Astrocyte of the spinal cord (primary cell): ENCODE results near the gene FAM118A.
A peak's percentile ranks its signal among the peaks of the same experiment; 100 is the strongest.

Experiments used
- DNase-seq: peaks from one replicate; pipeline ENCODE4 v3.0.0; 2011; ENCODE audit warnings: low read depth, low spot score
- H3K4me3 ChIP-seq: 2 replicates; pipeline ENCODE4 v1.5.1; 2011; ENCODE audit warnings: low read depth, mild to moderate bottlenecking, low read length, moderate library complexity
- CTCF ChIP-seq: IDR thresholded peaks from 2 replicates; pipeline ENCODE4 v1.5.1; 2012; ENCODE audit warnings: low read depth, mild to moderate bottlenecking, low read length, inconsistent platforms
- in situ Hi-C: cut with HindIII; loops from 2 replicates; pipeline ENCODE4 v1.10.0; 2017; ENCODE audit warnings: low sequenced_read_pairs

The FAM118A gene

GRCh38 chr22:45336971-45337431 is 27.3 kb downstream of the FAM118A start:
- TF ChIP-seq CTCF = no peak
- H3K4me3 ChIP-seq = no peak overlapping the region
- in situ Hi-C loops = no loop called here
- peak; percentile 50 for DNase-seq

- no peak for DNase-seq
- in situ Hi-C loops = no loop called here
- TF ChIP-seq CTCF = no peak
These were observed 27.8 kb downstream of the FAM118A start for GRCh38 chr22:45337536-45337935.

GRCh38 chr22:45338795-45339194 is 29.1 kb downstream of the FAM118A start:
- DNase-seq = no peak
- H3K4me3 ChIP-seq = no peak overlapping the region
- TF ChIP-seq CTCF = no peak
- in situ Hi-C loops = no loop called here

More at GRCh38 chr22:45337536-45337935, 27.8 kb downstream of the FAM118A start:
- H3K4me3 ChIP-seq = no peak overlapping the region

- no peak for TF ChIP-seq CTCF
- in situ Hi-C loops = no loop called here
- H3K4me3 ChIP-seq = no peak overlapping the region
- no peak for DNase-seq
These were observed 30.6 kb downstream of the FAM118A start for GRCh38 chr22:45340323-45340722.

- no peak for DNase-seq
- no peak for TF ChIP-seq CTCF
- no peak overlapping the region for H3K4me3 ChIP-seq
- in situ Hi-C loops = no loop called here
These were observed 31.8 kb downstream of the FAM118A start for GRCh38 chr22:45341498-45341897.

- no peak overlapping the region for H3K4me3 ChIP-seq
- in situ Hi-C loops = no loop called here
- TF ChIP-seq CTCF = no peak
- DNase-seq = no peak
These were observed 33.4 kb downstream of the FAM118A start for GRCh38 chr22:45343143-45343542.

- in situ Hi-C loops = no loop called here
- TF ChIP-seq CTCF = peak; percentile 24
- DNase-seq = peak; percentile 10
These were observed 34.6 kb downstream of the FAM118A start for GRCh38 chr22:45344334-45344733.

More at GRCh38 chr22:45344334-45344733, 34.6 kb downstream of the FAM118A start:
- H3K4me3 ChIP-seq = no peak overlapping the region
